CD14-positive monocyte (primary cell): ENCODE data around the gene NKD2. TPM values are rescaled to one million over a fixed set of nuclear protein-coding genes. Genes with fewer than 3 reads are reported as not detected.

ENCODE experiments used
- DNase-seq, 3 donors: peaks; one replicate each; pipeline ENCODE4 v3.0.0-alpha.2; 2011 to 2022
- H2AFZ ChIP-seq: 2 replicates; pipeline ENCODE4 v1.6.0; 2012; ENCODE audit warnings: mild to moderate bottlenecking, low read depth, low read length, inconsistent platforms; ENCODE audit not compliant: insufficient read depth, poor library complexity, severe bottlenecking
- H3K27ac ChIP-seq, 2 donors: 1 replicate in 1 of 2; 2 replicates in 1 of 2; pipeline ENCODE4 v1.5.1; 2012 to 2013; ENCODE audit warnings: low read length in 2 of 2, control low read depth in 1 of 2, inconsistent platforms in 1 of 2, low read depth in 1 of 2, mild to moderate bottlenecking in 1 of 2
- H3K27me3 ChIP-seq, 2 donors: one replicate each; pipeline versions ENCODE4 v1.6.0 to v1.6.1; 2011 to 2013; ENCODE audit warnings: low read length in 2 of 2; ENCODE audit not compliant: control insufficient read depth in 2 of 2, insufficient read depth in 2 of 2
- H3K36me3 ChIP-seq, 2 donors: replicated peaks in 1 of 2; 1 replicate in 1 of 2; 2 replicates in 1 of 2; pipeline versions ENCODE4 v1.5.1 to v1.6.1; 2012 to 2013; ENCODE audit warnings: low read length in 2 of 2, control low read depth in 1 of 2, inconsistent platforms in 1 of 2, mild to moderate bottlenecking in 1 of 2; ENCODE audit not compliant: insufficient read depth in 2 of 2, control insufficient read depth in 1 of 2
- H3K4me1 ChIP-seq, 2 donors: 1 replicate in 1 of 2; 2 replicates in 1 of 2; pipeline versions ENCODE4 v1.5.1 to v1.6.1; 2012 to 2013; ENCODE audit warnings: low read length in 2 of 2, control low read depth in 1 of 2, inconsistent platforms in 1 of 2, mild to moderate bottlenecking in 1 of 2, moderate library complexity in 1 of 2; ENCODE audit not compliant: insufficient read depth in 2 of 2, control insufficient read depth in 1 of 2
- H3K4me2 ChIP-seq: replicated peaks from 2 replicates; pipeline ENCODE3; 2012; ENCODE audit warnings: low read length, moderate library complexity, mild to moderate bottlenecking; ENCODE audit not compliant: poor library complexity, severe bottlenecking; ENCODE audit errors: extremely low read depth
- H3K4me3 ChIP-seq, 3 experiments: fragments of 200-600 bp in 1 of 3; sonication (generic) in 1 of 3; replicated peaks in 1 of 3; 1 replicate in 2 of 3; 2 replicates in 1 of 3; pipeline ENCODE4 v1.5.1; 2011 to 2013; ENCODE audit warnings: low read length in 3 of 3, mild to moderate bottlenecking in 3 of 3, control low read depth in 2 of 3, low read depth in 2 of 3, inconsistent platforms in 1 of 3, moderate library complexity in 1 of 3
- H3K79me2 ChIP-seq: 2 replicates; pipeline ENCODE4 v1.6.0; 2012; ENCODE audit warnings: mild to moderate bottlenecking, control low read depth, inconsistent platforms, low read length, moderate library complexity; ENCODE audit not compliant: insufficient read depth
- H3K9ac ChIP-seq: 2 replicates; pipeline ENCODE4 v1.6.0; 2017; ENCODE audit warnings: low read length, mild to moderate bottlenecking; ENCODE audit not compliant: insufficient read depth, poor library complexity, severe bottlenecking
- H3K9me3 ChIP-seq, 2 donors: replicated peaks in 1 of 2; 1 replicate in 1 of 2; 2 replicates in 1 of 2; pipeline versions ENCODE4 v1.5.1 to v1.6.1; 2012 to 2013; ENCODE audit warnings: low read length in 2 of 2, control low read depth in 1 of 2; ENCODE audit not compliant: control insufficient read depth in 1 of 2, insufficient read depth in 1 of 2
- H4K20me1 ChIP-seq: 2 replicates; pipeline ENCODE4 v1.6.0; 2012; ENCODE audit warnings: mild to moderate bottlenecking, low read length, control low read depth, moderate library complexity; ENCODE audit not compliant: insufficient read depth
- H3K27ac Mint-ChIP-seq, 7 donors: one replicate each; pipeline ENCODE4 v1.8.0; 2020; ENCODE audit warnings: mild to moderate bottlenecking in 7 of 7, mixed read lengths in 7 of 7, moderate library complexity in 6 of 7, inconsistent platforms in 2 of 7
- H3K27me3 Mint-ChIP-seq, 3 donors: one replicate each; pipeline ENCODE4 v1.8.0; 2021 to 2022; ENCODE audit warnings: low read depth in 3 of 3, mild to moderate bottlenecking in 3 of 3, mixed read lengths in 3 of 3, moderate library complexity in 3 of 3, inconsistent platforms in 1 of 3
- H3K36me3 Mint-ChIP-seq, 2 donors: one replicate each; pipeline ENCODE4 v1.8.0; 2020; ENCODE audit warnings: mixed read lengths in 2 of 2, inconsistent platforms in 1 of 2, mild to moderate bottlenecking in 1 of 2
- H3K4me1 Mint-ChIP-seq: one replicate; pipeline ENCODE4 v1.8.0; 2020; ENCODE audit warnings: mild to moderate bottlenecking, mixed read lengths
- H3K4me3 Mint-ChIP-seq, 2 donors: one replicate each; pipeline ENCODE4 v1.8.0; 2020; ENCODE audit warnings: mild to moderate bottlenecking in 2 of 2, mixed read lengths in 2 of 2, moderate library complexity in 1 of 2
- H3K9me3 Mint-ChIP-seq, 7 donors: one replicate each; pipeline ENCODE4 v1.8.0; 2020 to 2022; ENCODE audit warnings: mixed read lengths in 7 of 7, mild to moderate bottlenecking in 6 of 7, moderate library complexity in 6 of 7, inconsistent platforms in 2 of 7
- CTCF ChIP-seq: fragments of 200-600 bp; IDR thresholded peaks from one replicate; pipeline ENCODE4 v1.8.0; 2022; ENCODE audit warnings: antibody characterized with exemption, mild to moderate bottlenecking
- WGBS: methylation state at CpG from one replicate; pipeline ENCODE4 v1.1.5; 2013; ENCODE audit warnings: missing lambda C conversion rate; ENCODE audit not compliant: insufficient coverage; 5-methylcytosine and 5-hydroxymethylcytosine counted together
- intact Hi-C, 2 donors: fragments of 100-400 bp; cut with micrococcal nuclease; formaldehyde crosslinking; loops; one replicate each; pipeline versions ENCODE4 v1.15.0 to v1.15.1; 2023
- polyA plus RNA-seq, 3 donors: library from polyadenylated mRNA; depleted of rRNA in 1 of 3; unstranded in 2 of 3; stranded (reverse) in 1 of 3; fragments of 300-500 nt in 2 of 3; fragments of >200 nt in 1 of 3; fragmentation: Illumina TruSeq in 2 of 3; gene quantifications; 1 replicate in 2 of 3; 2 replicates in 1 of 3; pipeline ENCODE4 v1.2.3, GENCODE V29; 2012 to 2021

NKD2 gene
- polyA plus RNA-seq, 3 donors = not detected

- no peaks in the 10 kb centered on the region for H3K4me1 Mint-ChIP-seq
- peaks cover 0 to 12% (median 4%) of the 10 kb centered on the region in 7 donors for H3K9me3 Mint-ChIP-seq
- Histone ChIP-seq H3K4me3 (no peak overlapping the region), H3K4me2 (no peak overlapping the region), H3K79me2 (no peaks in the 10 kb centered on the region), H4K20me1 (no peaks in the 10 kb centered on the region), H3K4me1 (no peaks in the 10 kb centered on the region), H3K36me3 (no peaks in the 10 kb centered on the region), H3K27me3 (no peaks in the 10 kb centered on the region), H3K9me3 (no peaks in the 10 kb centered on the region), H3K9ac (no peak overlapping the region), H2AFZ (no peak overlapping the region), H3K27ac (no peak overlapping the region)
- H3K36me3 Mint-ChIP-seq = no peaks in the 10 kb centered on the region
- intact Hi-C loops = no loop called here
- 92% methylated on average over 37 of the region's 43 CpGs for WGBS
- H3K4me3 Mint-ChIP-seq = no peak overlapping the region
- H3K27me3 Mint-ChIP-seq = peaks cover 1 to 2% (median 2%) of the 10 kb centered on the region in 3 donors
- H3K27ac Mint-ChIP-seq = peak overlapping the region in 1 of 7 donors; percentile 66
- no peak for TF ChIP-seq CTCF
- no peak for DNase-seq
Measured at GRCh38 chr5:1037671-1038416, 29.2 kb downstream of the NKD2 start.

GRCh38 chr5:1038417-1039209, 30.0 kb downstream of the NKD2 start:
- TF ChIP-seq CTCF = no peak
- Histone ChIP-seq H3K36me3 (no peaks in the 10 kb centered on the region), H2AFZ (no peak overlapping the region), H3K4me2 (no peak overlapping the region), H3K27ac (no peak overlapping the region), H3K9ac (no peak overlapping the region), H3K4me3 (no peak overlapping the region), H3K79me2 (no peaks in the 10 kb centered on the region), H3K9me3 (no peaks in the 10 kb centered on the region), H3K4me1 (no peaks in the 10 kb centered on the region), H3K27me3 (no peaks in the 10 kb centered on the region), H4K20me1 (no peaks in the 10 kb centered on the region)
- Mint-ChIP-seq H3K27me3 (peaks cover 2 to 3% (median 2%) of the 10 kb centered on the region in 3 donors), H3K4me1 (no peaks in the 10 kb centered on the region), H3K4me3 (no peak overlapping the region), H3K27ac (peak overlapping the region in 2 of 7 donors; percentile 62 to 66), H3K36me3 (no peaks in the 10 kb centered on the region), H3K9me3 (peaks cover 3 to 19% (median 6%) of the 10 kb centered on the region in 7 donors)
- 88% methylated on average over 27 of the region's 28 CpGs for WGBS
- intact Hi-C loops = no loop called here
- no peak for DNase-seq
